H1 (cell line): ENCODE data around the gene MYL5. TPM values are rescaled to one million over a fixed set of nuclear protein-coding genes. Genes with fewer than 3 reads are reported as not detected.
A peak's percentile ranks its signal among the peaks of the same experiment; 100 is the strongest.

Source experiments
- BACH1 ChIP-seq: IDR thresholded peaks from 2 replicates; pipeline ENCODE4 v1.6.1; 2012; ENCODE audit warnings: low read length, improper control_type of control experiment
- CHD7 ChIP-seq: fragments of 300-600 bp; sonication (generic); IDR thresholded peaks from 2 replicates; pipeline ENCODE4 v1.7.1; 2012; ENCODE audit warnings: low read length, moderate library complexity, mild to moderate bottlenecking, inconsistent platforms; ENCODE audit not compliant: insufficient replicate concordance
- E2F6 ChIP-seq: IDR thresholded peaks from 2 replicates; pipeline ENCODE4 v1.6.1; 2012; ENCODE audit warnings: inconsistent platforms
- HDAC2 ChIP-seq, 2 experiments: fragments of 300-600 bp in 1 of 2; sonication (generic) in 1 of 2; IDR thresholded peaks; 2 replicates each; pipeline ENCODE4 v1.6.1; 2011 to 2012; ENCODE audit warnings: low read depth in 2 of 2, low read length in 2 of 2, mild to moderate bottlenecking in 2 of 2, moderate library complexity in 2 of 2, borderline replicate concordance in 1 of 2, inconsistent platforms in 1 of 2
- JUND ChIP-seq: IDR thresholded peaks from 2 replicates; pipeline ENCODE4 v1.6.1; 2011; ENCODE audit warnings: mild to moderate bottlenecking, improper control_type of control experiment, low read length
- MAX ChIP-seq: IDR thresholded peaks from 2 replicates; pipeline ENCODE4 v1.6.1; 2012; ENCODE audit warnings: inconsistent platforms
- POU5F1 ChIP-seq: IDR thresholded peaks from 2 replicates; pipeline ENCODE4 v1.6.1; 2011; ENCODE audit warnings: low read depth, mild to moderate bottlenecking, low read length, moderate library complexity
- RBBP5 ChIP-seq: IDR thresholded peaks from 2 replicates; pipeline ENCODE4 v1.7.1; 2012; ENCODE audit warnings: low read depth, mild to moderate bottlenecking, inconsistent platforms, low read length, moderate library complexity, borderline replicate concordance
- polyA plus RNA-seq, 7 experiments: library from polyadenylated mRNA; depleted of rRNA in 3 of 7; stranded (reverse) in 5 of 7; unstranded in 2 of 7; fragments of >200 nt in 5 of 7; fragments of 200-250 nt in 2 of 7; gene quantifications; 1 replicate in 5 of 7; 2 replicates in 1 of 7; 4 replicates in 1 of 7; pipeline versions ENCODE4 v1.2.1 to v1.2.3, GENCODE V29; 2011 to 2013; ENCODE audit warnings: missing spikeins in 2 of 7, mixed read lengths in 2 of 7
- total RNA-seq: library from RNA; stranded (reverse); fragmentation: NEBNext Ultra II Directional; extraction: Animal tissue kit (Norgen Biotek cat#: 25700); gene quantifications from 2 replicates; pipeline ENCODE4 v1.2.1, GENCODE V29; 2021

The MYL5 gene
- total and polyA plus RNA-seq, 2 of the 8 experiments (the other 6 are each of a cell fraction or from before 2014, with no cell fraction given): 5.7 to 6.8 TPM

- TF ChIP-seq CHD7 (no peak), BACH1 (0 out of 2 replicates have a peak, but pooled peaks have one; percentile 7), JUND (peak; percentile 95), HDAC2 (IDR thresholded peaks at IDR 0.05; ENCODE audit: borderline replicate concordance in 1 of 2, low read depth in 2 of 2, low read length in 2 of 2) (0 out of 4 replicates have a peak, but pooled peaks of 1 of the 2 experiments have one; percentile 37), RBBP5 (0 out of 2 replicates have a peak, but pooled peaks have one; percentile 22), E2F6 (no peak; the same call in 1 of the 2 replicates), POU5F1 (no peak), MAX (peak; percentile 68)
These were observed at the start of gene MYL5, which contains the start of gene ATP5ME (continued) for GRCh38 chr4:674172-675035.
